Lower lobe of right lung (tissue), 2 donors: Measurements from ENCODE around the gene FAM53B. TPM values are rescaled to one million over a fixed set of nuclear protein-coding genes. Genes with fewer than 3 reads are reported as not detected.
A peak's percentile ranks its signal among the peaks of the same experiment; 100 is the strongest.

Experiments used
- ATAC-seq, 2 donors: fragments of 200-7000 bp; cut with Tn5 transposase; one replicate each; pipeline ENCODE4 v1.9.1; 2020 to 2022; ENCODE audit warnings: mild to moderate bottlenecking in 2 of 2, moderate library complexity in 2 of 2
- DNase-seq: peaks from one replicate; pipeline ENCODE4 v3.0.0-alpha.2; 2020
- H3K27ac ChIP-seq: fragments of 200-600 bp; one replicate; pipeline ENCODE4 v1.8.0; 2022
- H3K27me3 ChIP-seq: fragments of 200-600 bp; one replicate; pipeline ENCODE4 v1.8.0; 2022; ENCODE audit warnings: low read depth
- H3K36me3 ChIP-seq: fragments of 200-600 bp; one replicate; pipeline ENCODE4 v1.8.0; 2022; ENCODE audit warnings: mild to moderate bottlenecking
- H3K4me1 ChIP-seq: fragments of 200-600 bp; one replicate; pipeline ENCODE4 v1.8.0; 2022
- H3K4me3 ChIP-seq: fragments of 200-600 bp; one replicate; pipeline ENCODE4 v1.8.0; 2022; ENCODE audit warnings: mild to moderate bottlenecking
- H3K9me3 ChIP-seq: fragments of 200-600 bp; one replicate; pipeline ENCODE4 v1.8.0; 2022
- intact Hi-C: fragments of 100-400 bp; cut with DNase I; formaldehyde crosslinking; loops from one replicate; pipeline ENCODE4 v1.11.0; 2022
- total RNA-seq: library from RNA; stranded (reverse); fragmentation: NEBNext Ultra II Directional; extraction: Animal tissue kit (Norgen Biotek cat#: 25700); gene quantifications from one replicate; pipeline ENCODE4 v1.2.1, GENCODE V29; 2021
- TF ChIP-seq, protein P1 (sequence below): fragments of 200-600 bp; IDR thresholded peaks from one replicate; pipeline ENCODE4 v1.8.0; 2022; ENCODE audit warnings: antibody characterized with exemption, mild to moderate bottlenecking
- donor health status: DM: no; HTN: yes; CAD: no; lungs with severe emphysema.

Gene FAM53B
- total RNA-seq, 1 donor from 2014 or later: 40.7 TPM

DNA sequence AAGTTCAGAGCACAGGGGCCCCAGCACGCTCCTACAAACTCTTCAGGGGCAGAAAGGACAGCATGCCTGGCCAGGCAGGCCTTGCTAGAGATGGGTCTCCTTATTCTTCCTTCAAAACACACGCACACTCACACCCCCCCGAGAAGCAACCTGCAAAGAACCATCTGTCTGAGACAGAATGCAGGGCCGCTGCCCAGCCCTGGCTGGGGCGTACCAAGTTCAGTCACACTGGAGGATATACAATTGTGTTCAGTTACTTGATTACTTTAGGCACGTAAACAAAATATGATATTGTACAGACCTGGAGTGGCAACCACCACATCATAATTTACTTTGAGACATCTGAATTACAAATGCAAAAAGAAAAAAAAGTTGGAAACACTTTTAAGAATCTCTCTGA, 5.7 kb downstream of the FAM53B start:
- DNase-seq (no peak), ATAC-seq (no peak)
- intact Hi-C loops: no loop called here
- Histone ChIP-seq H3K27me3 (no peaks in the 10 kb centered on the region), H3K27ac (no peak overlapping the region), H3K9me3 (no peaks in the 10 kb centered on the region), H3K36me3 (no peaks in the 10 kb centered on the region), H3K4me1 (peaks cover 94% of the 10 kb centered on the region), H3K4me3 (no peak overlapping the region)
- TF ChIP-seq, protein P1, sequence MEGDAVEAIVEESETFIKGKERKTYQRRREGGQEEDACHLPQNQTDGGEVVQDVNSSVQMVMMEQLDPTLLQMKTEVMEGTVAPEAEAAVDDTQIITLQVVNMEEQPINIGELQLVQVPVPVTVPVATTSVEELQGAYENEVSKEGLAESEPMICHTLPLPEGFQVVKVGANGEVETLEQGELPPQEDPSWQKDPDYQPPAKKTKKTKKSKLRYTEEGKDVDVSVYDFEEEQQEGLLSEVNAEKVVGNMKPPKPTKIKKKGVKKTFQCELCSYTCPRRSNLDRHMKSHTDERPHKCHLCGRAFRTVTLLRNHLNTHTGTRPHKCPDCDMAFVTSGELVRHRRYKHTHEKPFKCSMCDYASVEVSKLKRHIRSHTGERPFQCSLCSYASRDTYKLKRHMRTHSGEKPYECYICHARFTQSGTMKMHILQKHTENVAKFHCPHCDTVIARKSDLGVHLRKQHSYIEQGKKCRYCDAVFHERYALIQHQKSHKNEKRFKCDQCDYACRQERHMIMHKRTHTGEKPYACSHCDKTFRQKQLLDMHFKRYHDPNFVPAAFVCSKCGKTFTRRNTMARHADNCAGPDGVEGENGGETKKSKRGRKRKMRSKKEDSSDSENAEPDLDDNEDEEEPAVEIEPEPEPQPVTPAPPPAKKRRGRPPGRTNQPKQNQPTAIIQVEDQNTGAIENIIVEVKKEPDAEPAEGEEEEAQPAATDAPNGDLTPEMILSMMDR: no peak

DNA sequence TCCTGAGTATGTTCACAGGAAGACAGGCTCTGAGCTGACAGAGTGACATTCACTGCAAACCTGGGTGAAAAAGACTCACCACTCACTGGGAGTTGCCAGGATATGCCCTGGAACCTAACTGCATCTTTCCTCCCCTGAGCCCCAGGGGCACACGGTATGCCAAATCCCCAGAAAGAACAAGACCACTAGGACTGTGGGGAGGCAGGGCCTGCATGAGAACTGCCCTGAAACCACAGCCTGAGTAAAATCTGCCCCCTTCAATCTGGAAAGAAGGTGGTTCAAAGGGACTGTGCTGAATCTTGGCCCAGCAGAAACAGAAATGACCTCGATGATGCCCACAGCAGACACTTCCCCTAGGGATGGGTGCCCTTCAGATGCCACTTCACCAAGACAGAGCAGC, 6.5 kb downstream of the FAM53B start:
- Histone ChIP-seq H3K36me3 (no peaks in the 10 kb centered on the region), H3K4me1 (peaks cover 100% of the 10 kb centered on the region), H3K4me3 (no peak overlapping the region), H3K27me3 (no peaks in the 10 kb centered on the region), H3K9me3 (no peaks in the 10 kb centered on the region), H3K27ac (no peak overlapping the region)
- TF ChIP-seq, protein P1: no peak
- ATAC-seq: no peak
- DNase-seq: no peak
- intact Hi-C loops: no loop called here

DNA sequence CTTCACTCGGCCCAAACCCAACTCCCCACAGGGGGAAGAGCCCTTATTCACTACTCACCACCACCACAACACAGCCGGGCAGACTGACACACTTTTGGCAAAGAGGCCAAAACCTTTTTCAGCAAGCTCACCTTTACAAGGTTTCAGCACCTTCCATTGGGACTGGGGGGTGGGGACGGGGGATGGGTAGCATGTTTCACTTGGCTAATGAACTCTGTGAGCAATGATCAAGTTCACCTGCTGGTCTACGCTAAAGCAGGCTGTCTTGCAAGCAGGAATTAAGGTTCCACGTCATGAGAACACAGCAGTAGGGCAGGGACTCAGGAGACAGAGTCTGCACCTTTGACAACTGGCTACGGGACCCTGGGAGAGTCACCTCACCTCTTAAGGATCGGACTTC, 7.0 kb downstream of the FAM53B start:
- Histone ChIP-seq H3K9me3 (no peaks in the 10 kb centered on the region), H3K4me1 (peaks cover 100% of the 10 kb centered on the region), H3K36me3 (no peaks in the 10 kb centered on the region), H3K4me3 (no peak overlapping the region), H3K27me3 (no peaks in the 10 kb centered on the region), H3K27ac (peak overlapping the region; percentile 64)
- TF ChIP-seq, protein P1: no peak
- no peak for ATAC-seq
- intact Hi-C loops: no loop called here
- no peak for DNase-seq

DNA sequence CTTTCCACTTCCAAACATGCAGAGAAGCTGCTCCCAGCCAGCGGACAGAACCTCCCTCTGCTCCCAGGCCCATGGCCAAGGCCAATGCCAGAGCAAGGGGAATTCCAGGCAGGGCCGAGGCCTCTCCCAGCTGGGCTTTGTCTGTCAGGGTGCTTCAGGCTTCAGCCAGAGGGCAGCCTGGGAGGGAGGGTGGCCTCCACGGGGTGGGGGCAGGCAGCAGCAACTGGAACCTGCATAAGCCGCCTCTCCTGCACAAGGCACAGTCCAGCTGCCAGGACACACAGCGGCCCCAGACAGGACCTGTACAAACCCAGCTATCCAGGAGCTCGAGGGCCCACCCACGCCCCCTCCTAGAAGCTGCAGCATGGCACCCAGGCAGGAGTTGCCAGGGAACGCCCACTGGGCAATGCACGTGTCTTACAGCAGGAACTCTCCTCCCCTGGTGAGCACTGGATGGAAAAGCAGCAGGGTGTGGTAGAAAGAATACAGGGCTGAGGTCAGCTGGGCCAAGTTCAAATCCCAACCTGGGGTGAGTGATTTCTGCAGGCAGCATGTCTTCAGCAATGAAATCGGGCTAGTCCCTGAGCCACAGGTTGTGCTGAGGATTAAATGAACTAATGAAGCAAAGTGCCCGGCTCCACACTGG, 7.6 kb downstream of the FAM53B start:
- Histone ChIP-seq H3K27me3 (no peaks in the 10 kb centered on the region), H3K27ac (peak overlapping the region; percentile 64), H3K4me3 (peak overlapping the region; percentile 2), H3K9me3 (no peaks in the 10 kb centered on the region), H3K4me1 (peaks cover 100% of the 10 kb centered on the region), H3K36me3 (no peaks in the 10 kb centered on the region)
- DNase-seq (peak; percentile 86), ATAC-seq (peak; percentile 77 to 78)
- intact Hi-C loops: no loop called here
- TF ChIP-seq, protein P1: no peak

DNA sequence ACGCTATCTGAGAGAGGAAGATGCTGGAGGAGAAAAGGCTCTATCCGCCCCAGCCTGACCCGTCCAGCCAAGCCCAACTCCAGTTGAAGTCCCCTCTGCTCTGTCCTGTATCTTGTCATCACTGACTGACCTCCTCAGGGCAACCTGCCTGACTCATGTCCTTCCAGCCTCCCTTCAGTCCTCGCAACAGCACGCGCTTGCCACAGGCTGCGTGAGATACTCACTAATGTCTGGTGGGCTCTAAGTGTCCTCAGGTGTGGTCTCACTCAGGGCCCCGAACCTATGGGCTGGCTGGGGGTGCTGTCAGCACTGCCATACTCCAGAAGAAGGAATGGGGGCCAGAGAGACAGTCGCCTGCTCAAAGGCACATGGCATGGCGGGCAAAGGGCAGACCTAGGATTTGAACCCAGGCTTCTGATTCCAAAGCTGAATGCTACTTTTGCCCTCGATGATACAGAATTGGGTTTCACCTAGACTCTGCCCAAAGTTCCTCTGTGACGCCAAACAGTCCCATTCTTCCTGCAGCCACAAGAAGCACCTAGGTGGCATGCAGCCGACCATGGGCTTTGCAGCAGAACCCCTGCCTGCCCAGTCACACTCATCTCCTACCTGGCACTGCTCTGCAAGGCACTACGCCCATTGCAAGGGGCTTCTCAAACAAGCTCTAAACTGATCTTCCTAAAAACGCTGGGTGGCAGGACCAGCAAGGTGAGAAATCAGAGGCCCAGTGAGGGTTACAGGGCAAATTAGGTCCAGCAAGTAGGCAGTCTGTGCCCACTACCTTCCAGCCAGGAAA, 8.5 kb downstream of the FAM53B start:
- DNase-seq (no peak), ATAC-seq (no peak)
- no peaks in the 10 kb centered on the region for H3K9me3 ChIP-seq
- no peaks in the 10 kb centered on the region for H3K36me3 ChIP-seq
- no peaks in the 10 kb centered on the region for H3K27me3 ChIP-seq
- no peak overlapping the region for H3K4me3 ChIP-seq
- intact Hi-C loops: no loop called here
- H3K4me1 ChIP-seq: peaks cover 97% of the 10 kb centered on the region
- H3K27ac ChIP-seq: peak overlapping the region; percentile 64
- TF ChIP-seq, protein P1: no peak
